ENCODE data around the gene STK39. TPM values are rescaled to one million over a fixed set of nuclear protein-coding genes. Genes with fewer than 3 reads are reported as not detected.

STK39 gene
- polyA plus RNA-seq, 1 donor from 2014 or later = 9.5 TPM

DNA sequence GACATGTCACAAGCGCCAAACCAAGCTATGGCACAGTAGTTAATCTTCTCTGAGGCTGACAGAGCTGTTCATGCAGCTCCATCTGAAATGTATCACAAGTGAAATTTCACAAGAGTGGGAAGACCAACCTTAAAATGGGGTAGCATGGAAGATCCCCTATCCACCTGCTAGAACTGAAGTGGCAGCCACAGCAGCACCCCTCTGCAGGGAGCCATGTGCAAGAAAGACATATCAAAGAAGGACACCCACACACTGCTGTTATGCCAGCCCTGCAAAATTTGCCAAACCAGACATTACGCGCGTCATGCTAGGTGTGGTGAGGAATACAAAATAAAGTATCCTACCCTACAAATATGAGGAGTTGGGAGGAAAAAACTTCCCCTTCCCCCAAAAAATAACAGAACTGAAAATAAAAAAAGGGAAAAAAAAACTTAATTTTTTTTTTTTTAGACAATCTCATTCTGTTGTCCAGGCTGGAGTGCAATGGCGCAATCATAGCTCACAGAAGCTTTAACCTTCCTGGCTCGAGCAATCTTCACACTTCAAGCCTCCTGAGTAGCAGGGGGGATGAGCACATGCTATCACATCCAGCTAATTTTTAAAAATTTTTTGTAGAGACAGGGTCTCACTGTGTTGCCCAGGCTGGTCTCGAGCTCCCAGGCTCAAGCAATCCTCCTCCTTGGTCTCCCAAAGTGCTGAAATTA, 76.2 kb downstream of the STK39 start:
- TF ChIP-seq POLR2AphosphoS5 (IDR thresholded peaks at IDR 0.05) (no peak), SMC3 (conservative IDR thresholded peaks at IDR 0.05; ENCODE audit: poor library complexity) (no peak), TAF1 (IDR thresholded peaks at IDR 0.05; ENCODE audit: low read depth) (no peak), MXI1 (conservative IDR thresholded peaks at IDR 0.05; ENCODE audit: poor library complexity, severe bottlenecking) (no peak), EZH2 (IDR thresholded peaks at IDR 0.05; ENCODE audit: borderline replicate concordance, insufficient read depth, low read length, poor library complexity, severe bottlenecking) (no peak)
- TF ChIP-seq, protein P1, sequence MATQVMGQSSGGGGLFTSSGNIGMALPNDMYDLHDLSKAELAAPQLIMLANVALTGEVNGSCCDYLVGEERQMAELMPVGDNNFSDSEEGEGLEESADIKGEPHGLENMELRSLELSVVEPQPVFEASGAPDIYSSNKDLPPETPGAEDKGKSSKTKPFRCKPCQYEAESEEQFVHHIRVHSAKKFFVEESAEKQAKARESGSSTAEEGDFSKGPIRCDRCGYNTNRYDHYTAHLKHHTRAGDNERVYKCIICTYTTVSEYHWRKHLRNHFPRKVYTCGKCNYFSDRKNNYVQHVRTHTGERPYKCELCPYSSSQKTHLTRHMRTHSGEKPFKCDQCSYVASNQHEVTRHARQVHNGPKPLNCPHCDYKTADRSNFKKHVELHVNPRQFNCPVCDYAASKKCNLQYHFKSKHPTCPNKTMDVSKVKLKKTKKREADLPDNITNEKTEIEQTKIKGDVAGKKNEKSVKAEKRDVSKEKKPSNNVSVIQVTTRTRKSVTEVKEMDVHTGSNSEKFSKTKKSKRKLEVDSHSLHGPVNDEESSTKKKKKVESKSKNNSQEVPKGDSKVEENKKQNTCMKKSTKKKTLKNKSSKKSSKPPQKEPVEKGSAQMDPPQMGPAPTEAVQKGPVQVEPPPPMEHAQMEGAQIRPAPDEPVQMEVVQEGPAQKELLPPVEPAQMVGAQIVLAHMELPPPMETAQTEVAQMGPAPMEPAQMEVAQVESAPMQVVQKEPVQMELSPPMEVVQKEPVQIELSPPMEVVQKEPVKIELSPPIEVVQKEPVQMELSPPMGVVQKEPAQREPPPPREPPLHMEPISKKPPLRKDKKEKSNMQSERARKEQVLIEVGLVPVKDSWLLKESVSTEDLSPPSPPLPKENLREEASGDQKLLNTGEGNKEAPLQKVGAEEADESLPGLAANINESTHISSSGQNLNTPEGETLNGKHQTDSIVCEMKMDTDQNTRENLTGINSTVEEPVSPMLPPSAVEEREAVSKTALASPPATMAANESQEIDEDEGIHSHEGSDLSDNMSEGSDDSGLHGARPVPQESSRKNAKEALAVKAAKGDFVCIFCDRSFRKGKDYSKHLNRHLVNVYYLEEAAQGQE (IDR thresholded peaks at IDR 0.05; ENCODE audit: borderline replicate concordance) = no peak

DNA sequence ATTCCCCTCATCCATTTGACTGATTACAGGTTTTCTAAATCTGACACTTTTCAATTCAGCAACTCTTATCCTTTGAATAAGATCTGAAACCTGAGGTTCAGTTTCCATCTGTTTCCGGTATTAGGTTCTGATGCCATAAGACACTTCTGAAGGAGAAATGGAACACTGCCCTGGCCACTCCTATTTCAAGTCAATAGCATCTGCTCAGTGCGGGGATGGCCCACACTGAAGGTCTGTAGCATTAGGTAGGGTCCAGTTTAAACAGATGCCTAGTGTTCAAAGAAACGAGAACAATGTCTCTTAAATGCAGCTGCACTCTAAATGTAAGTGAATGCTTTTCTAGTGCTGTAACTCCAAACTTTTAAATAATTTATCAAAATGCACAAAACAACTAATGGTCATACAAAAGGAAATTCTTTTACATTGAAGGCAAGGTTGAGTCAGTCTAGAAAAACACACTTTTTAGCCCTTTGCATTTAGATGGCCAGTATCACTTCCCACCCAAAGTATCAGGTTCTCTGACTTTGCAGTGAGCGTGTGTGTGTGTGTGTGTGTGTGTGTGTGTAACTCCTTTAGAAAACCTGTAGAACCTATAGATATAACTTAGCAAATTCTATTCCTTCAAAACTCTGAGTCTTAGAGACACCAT, 78.2 kb downstream of the STK39 start:
- Histone ChIP-seq H3K9me2 (ENCODE audit: insufficient read depth, low read length) (no peaks in the 10 kb centered on the region), H3K27me3 (ENCODE audit: insufficient read depth, low read depth, low read length) (no peaks in the 10 kb centered on the region), H3K9me3 (ENCODE audit: low read length) (no peaks in the 10 kb centered on the region), H4K20me1 (ENCODE audit: insufficient read depth) (no peaks in the 10 kb centered on the region), H3K27ac (ENCODE audit: low read length) (no peak overlapping the region), H3K36me3 (ENCODE audit: insufficient read depth, low read length) (no peaks in the 10 kb centered on the region), H3K4me2 (ENCODE audit: low read length) (no peak overlapping the region), H3K4me3 (ENCODE audit: low read length) (no peak overlapping the region), H3K9ac (ENCODE audit: low read length) (no peak overlapping the region), H3F3A (ENCODE audit: insufficient read depth, low read length, poor library complexity, severe bottlenecking) (no peaks in the 10 kb centered on the region), H3K79me2 (replicated peaks; ENCODE audit: insufficient read depth, low read length) (no peaks in the 10 kb centered on the region), H2AFZ (ENCODE audit: low read depth, low read length) (no peak overlapping the region)
- TF ChIP-seq SMC3 (conservative IDR thresholded peaks at IDR 0.05; ENCODE audit: poor library complexity) = no peak
- no peak for TF ChIP-seq EZH2 (IDR thresholded peaks at IDR 0.05; ENCODE audit: borderline replicate concordance, insufficient read depth, low read length, poor library complexity, severe bottlenecking)
- no peak for TF ChIP-seq POLR2AphosphoS5 (IDR thresholded peaks at IDR 0.05)
- no peak for TF ChIP-seq EP300 (conservative IDR thresholded peaks at IDR 0.05; ENCODE audit: poor library complexity, severe bottlenecking)
- TF ChIP-seq MXI1 (conservative IDR thresholded peaks at IDR 0.05; ENCODE audit: poor library complexity, severe bottlenecking) = no peak
- no peak for TF ChIP-seq TAF1 (IDR thresholded peaks at IDR 0.05; ENCODE audit: low read depth)
- TF ChIP-seq, protein P1 (IDR thresholded peaks at IDR 0.05; ENCODE audit: borderline replicate concordance) = no peak
- no peak for TF ChIP-seq RAD21 (conservative IDR thresholded peaks at IDR 0.05)
- TF ChIP-seq, protein P2, sequence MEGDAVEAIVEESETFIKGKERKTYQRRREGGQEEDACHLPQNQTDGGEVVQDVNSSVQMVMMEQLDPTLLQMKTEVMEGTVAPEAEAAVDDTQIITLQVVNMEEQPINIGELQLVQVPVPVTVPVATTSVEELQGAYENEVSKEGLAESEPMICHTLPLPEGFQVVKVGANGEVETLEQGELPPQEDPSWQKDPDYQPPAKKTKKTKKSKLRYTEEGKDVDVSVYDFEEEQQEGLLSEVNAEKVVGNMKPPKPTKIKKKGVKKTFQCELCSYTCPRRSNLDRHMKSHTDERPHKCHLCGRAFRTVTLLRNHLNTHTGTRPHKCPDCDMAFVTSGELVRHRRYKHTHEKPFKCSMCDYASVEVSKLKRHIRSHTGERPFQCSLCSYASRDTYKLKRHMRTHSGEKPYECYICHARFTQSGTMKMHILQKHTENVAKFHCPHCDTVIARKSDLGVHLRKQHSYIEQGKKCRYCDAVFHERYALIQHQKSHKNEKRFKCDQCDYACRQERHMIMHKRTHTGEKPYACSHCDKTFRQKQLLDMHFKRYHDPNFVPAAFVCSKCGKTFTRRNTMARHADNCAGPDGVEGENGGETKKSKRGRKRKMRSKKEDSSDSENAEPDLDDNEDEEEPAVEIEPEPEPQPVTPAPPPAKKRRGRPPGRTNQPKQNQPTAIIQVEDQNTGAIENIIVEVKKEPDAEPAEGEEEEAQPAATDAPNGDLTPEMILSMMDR (IDR thresholded peaks at IDR 0.05; ENCODE audit: poor library complexity, severe bottlenecking) = no peak

More for the DNA sequence above, 76.2 kb downstream of the STK39 start:
- no peak overlapping the region for H3K9ac ChIP-seq (ENCODE audit: low read length)
- no peak overlapping the region for H2AFZ ChIP-seq (ENCODE audit: low read depth, low read length)
- H3F3A ChIP-seq (ENCODE audit: insufficient read depth, low read length, poor library complexity, severe bottlenecking) = no peaks in the 10 kb centered on the region
- H3K9me2 ChIP-seq (ENCODE audit: insufficient read depth, low read length) = no peaks in the 10 kb centered on the region
- no peak overlapping the region for H3K4me2 ChIP-seq (ENCODE audit: low read length)
- no peak overlapping the region for H3K27ac ChIP-seq (ENCODE audit: low read length)
- no peaks in the 10 kb centered on the region for H3K36me3 ChIP-seq (ENCODE audit: insufficient read depth, low read length)
- H3K4me3 ChIP-seq (ENCODE audit: low read length) = no peak overlapping the region
- H3K9me3 ChIP-seq (ENCODE audit: low read length) = no peaks in the 10 kb centered on the region
- H3K79me2 ChIP-seq (replicated peaks; ENCODE audit: insufficient read depth, low read length) = peaks cover 4% of the 10 kb centered on the region
- H3K27me3 ChIP-seq (ENCODE audit: insufficient read depth, low read depth, low read length) = no peaks in the 10 kb centered on the region
- no peaks in the 10 kb centered on the region for H4K20me1 ChIP-seq (ENCODE audit: insufficient read depth)
